ENCODE measurements around the gene CSNK1E.

CSNK1E gene

GRCh38 chr22:38327805-38328204 lies 10.6 kb upstream of the CSNK1E start:
- DNase-seq, result no peak

- no peak for DNase-seq
Observed at GRCh38 chr22:38327396-38327795, 10.2 kb upstream of the CSNK1E start.

- DNase-seq, result no peak
Observed at GRCh38 chr22:38325587-38325986, 8.4 kb upstream of the CSNK1E start.

- DNase-seq, result no peak
Observed at GRCh38 chr22:38320605-38321402, 3.6 kb upstream of the CSNK1E start.

- DNase-seq, result no peak
Observed at GRCh38 chr22:38318792-38319773, 1.9 kb upstream of the CSNK1E start.

- DNase-seq, result peak in 1 of 2 donors; percentile 38
Observed at GRCh38 chr22:38317995-38318715, 922 bp upstream of the CSNK1E start.

GRCh38 chr22:38316364-38317121 lies 690 bp downstream of the CSNK1E start:
- DNase-seq, result peak; percentile 58 to 59

GRCh38 chr22:38315823-38316363 lies 1.3 kb downstream of the CSNK1E start:
- peak in 1 of 2 donors; percentile 16 for DNase-seq

GRCh38 chr22:38314933-38315822 lies 2.1 kb downstream of the CSNK1E start:
- peak; percentile 11 to 41 for DNase-seq

GRCh38 chr22:38314051-38314932 lies 2.9 kb downstream of the CSNK1E start:
- DNase-seq, result no peak

GRCh38 chr22:38313384-38313955 lies 3.8 kb downstream of the CSNK1E start:
- DNase-seq, result peak in 1 of 2 donors; percentile 24

GRCh38 chr22:38312261-38312800 lies 4.9 kb downstream of the CSNK1E start:
- DNase-seq, result no peak

- DNase-seq, result no peak
Observed at GRCh38 chr22:38311323-38311620, 6.0 kb downstream of the CSNK1E start.

- DNase-seq, result no peak
Observed at GRCh38 chr22:38310518-38311322, 6.5 kb downstream of the CSNK1E start.

GRCh38 chr22:38309614-38310517 lies 7.4 kb downstream of the CSNK1E start:
- no peak for DNase-seq

GRCh38 chr22:38308791-38309498 lies 8.3 kb downstream of the CSNK1E start:
- DNase-seq, result no peak
